ENCODE measurements around the gene CARNS1. TPM values are rescaled to one million over a fixed set of nuclear protein-coding genes. Genes with fewer than 3 reads are reported as not detected.

The CARNS1 gene
- total RNA-seq, 2 experiments from 2014 or later: 9.9 to 10.0 TPM

DNA sequence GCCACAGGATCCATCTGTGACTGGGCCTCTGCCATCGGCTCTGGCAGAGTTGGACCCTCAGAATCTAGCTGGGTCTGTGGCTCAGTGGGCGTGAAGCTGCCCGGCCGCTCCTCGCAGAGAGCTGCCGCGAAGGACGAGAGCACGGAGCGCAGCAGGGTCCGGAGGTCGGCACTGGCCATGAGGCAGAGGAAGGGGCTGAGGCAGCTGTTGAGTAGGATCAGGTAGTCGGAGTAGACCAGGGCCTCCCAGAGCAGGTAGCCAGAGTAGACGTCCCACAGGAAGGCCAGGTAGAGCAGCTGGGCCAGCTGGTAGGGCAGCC lies 36.1 kb downstream of the CARNS1 start:
- CTCF ChIA-PET: interaction anchor here (1.7 kb wide), 1 partner anchor 17 kb away, joined by 3 read pairs; no protein-coding TSS in a partner anchor
- ATAC-seq (ENCODE audit: poor library complexity): no peak

DNA sequence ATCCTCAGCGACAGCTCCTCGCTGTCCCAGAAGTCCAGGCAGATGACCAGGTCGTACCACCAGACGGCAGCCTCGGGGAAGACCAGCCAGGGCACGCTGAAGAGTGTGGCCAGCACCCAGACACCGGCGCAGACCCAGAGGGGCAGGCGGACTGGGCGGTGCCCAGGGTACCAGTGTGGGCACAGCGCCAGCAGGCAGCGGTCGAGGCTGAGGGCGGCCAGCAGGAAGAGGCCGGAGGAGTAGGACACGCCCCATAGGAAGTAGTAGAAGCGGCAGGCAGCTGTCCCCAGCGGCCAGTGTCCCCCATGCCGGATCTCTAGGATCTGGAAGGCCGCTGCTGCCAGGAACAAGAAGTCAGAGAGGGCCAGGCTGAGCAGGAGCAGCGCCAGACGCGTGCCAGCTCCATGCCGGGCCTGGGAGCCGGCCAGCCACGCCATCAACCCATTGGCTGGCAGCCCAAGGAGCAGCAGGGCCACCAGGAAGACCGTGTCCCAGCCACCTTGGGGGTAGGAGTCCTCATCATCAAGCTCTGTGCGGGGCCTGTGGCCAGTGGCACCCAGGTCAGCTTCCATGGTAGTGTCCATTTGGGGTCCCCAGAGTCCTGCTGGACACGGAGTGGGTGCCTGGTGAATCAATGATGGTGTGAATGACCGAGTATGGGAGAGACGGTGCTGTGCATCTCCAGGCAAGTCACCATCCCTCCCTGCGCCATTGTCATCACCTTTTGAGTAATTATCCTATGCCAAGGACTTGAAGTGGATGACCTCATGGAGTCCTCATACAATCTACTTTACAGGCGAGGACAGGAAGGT lies 36.9 kb downstream of the CARNS1 start, which contains the start of gene GPR152:
Gene GPR152 (minus strand): TSS at position 589 of the 812 bp plus-strand sequence. CDS start 5 bp downstream, at position 584.
- Histone ChIP-seq H3K4me3 (ENCODE audit: low read length) (no peak within 1 kb of the TSS), H3K27ac (ENCODE audit: low read depth in 1 of 2, low read length in 2 of 2) (no peak within 1 kb of the TSS), H3K4me1 (ENCODE audit: insufficient read depth, low read length) (peaks cover 48% of the 10 kb centered on the region), H3K27me3 (ENCODE audit: control insufficient read depth in 1 of 2, insufficient read depth in 2 of 2, low read length in 2 of 2) (no peaks in the 10 kb centered on the region), H3K9me3 (ENCODE audit: control insufficient read depth in 1 of 2, insufficient read depth in 1 of 2, low read length in 2 of 2) (no peaks in the 10 kb centered on the region), H3K36me3 (ENCODE audit: insufficient read depth, low read length) (no peaks in the 10 kb centered on the region)
- no peaks in the 10 kb centered on the region for H3K36me3 Mint-ChIP-seq (ENCODE audit: low read depth)
- H3K4me1 Mint-ChIP-seq (ENCODE audit: low read depth): peaks cover 24% of the 10 kb centered on the region
- TF ChIP-seq, protein P1, sequence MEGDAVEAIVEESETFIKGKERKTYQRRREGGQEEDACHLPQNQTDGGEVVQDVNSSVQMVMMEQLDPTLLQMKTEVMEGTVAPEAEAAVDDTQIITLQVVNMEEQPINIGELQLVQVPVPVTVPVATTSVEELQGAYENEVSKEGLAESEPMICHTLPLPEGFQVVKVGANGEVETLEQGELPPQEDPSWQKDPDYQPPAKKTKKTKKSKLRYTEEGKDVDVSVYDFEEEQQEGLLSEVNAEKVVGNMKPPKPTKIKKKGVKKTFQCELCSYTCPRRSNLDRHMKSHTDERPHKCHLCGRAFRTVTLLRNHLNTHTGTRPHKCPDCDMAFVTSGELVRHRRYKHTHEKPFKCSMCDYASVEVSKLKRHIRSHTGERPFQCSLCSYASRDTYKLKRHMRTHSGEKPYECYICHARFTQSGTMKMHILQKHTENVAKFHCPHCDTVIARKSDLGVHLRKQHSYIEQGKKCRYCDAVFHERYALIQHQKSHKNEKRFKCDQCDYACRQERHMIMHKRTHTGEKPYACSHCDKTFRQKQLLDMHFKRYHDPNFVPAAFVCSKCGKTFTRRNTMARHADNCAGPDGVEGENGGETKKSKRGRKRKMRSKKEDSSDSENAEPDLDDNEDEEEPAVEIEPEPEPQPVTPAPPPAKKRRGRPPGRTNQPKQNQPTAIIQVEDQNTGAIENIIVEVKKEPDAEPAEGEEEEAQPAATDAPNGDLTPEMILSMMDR (IDR thresholded peaks at IDR 0.05): no peak
- intact Hi-C loops (cut with DNase I, micrococcal nuclease): no loop called here
- DNase-seq: peak in 1 of 14 experiments; percentile 12
- no peak for ATAC-seq (ENCODE audit: poor library complexity)
- no peaks in the 10 kb centered on the region for H3K27me3 Mint-ChIP-seq
- H3K27ac Mint-ChIP-seq: no peak within 1 kb of the TSS
- no peaks in the 10 kb centered on the region for H3K9me3 Mint-ChIP-seq
- H3K4me3 Mint-ChIP-seq: no peak within 1 kb of the TSS
- ChIA-PET POLR2A (interaction anchor here (1.2 to 16.8 kb wide), 3 partner anchors 14 to 51 kb away, joined by 4 to 110 read pairs (median 6); partner anchors contain the start of genes PPP1CA and PTPRCAP), CTCF (no interaction called here)

More for the DNA sequence above, 36.1 kb downstream of the CARNS1 start:
- Histone ChIP-seq H3K4me3 (ENCODE audit: low read length) (no peak overlapping the region), H3K27me3 (ENCODE audit: control insufficient read depth in 1 of 2, insufficient read depth in 2 of 2, low read length in 2 of 2) (no peaks in the 10 kb centered on the region), H3K4me1 (ENCODE audit: insufficient read depth, low read length) (peaks cover 56% of the 10 kb centered on the region), H3K36me3 (ENCODE audit: insufficient read depth, low read length) (no peaks in the 10 kb centered on the region), H3K27ac (ENCODE audit: low read depth in 1 of 2, low read length in 2 of 2) (no peak overlapping the region), H3K9me3 (ENCODE audit: control insufficient read depth in 1 of 2, insufficient read depth in 1 of 2, low read length in 2 of 2) (no peaks in the 10 kb centered on the region)
- Mint-ChIP-seq H3K27me3 (no peaks in the 10 kb centered on the region), H3K4me1 (ENCODE audit: low read depth) (peaks cover 29% of the 10 kb centered on the region), H3K9me3 (no peaks in the 10 kb centered on the region), H3K27ac (no peak overlapping the region), H3K36me3 (ENCODE audit: low read depth) (no peaks in the 10 kb centered on the region), H3K4me3 (no peak overlapping the region)
- intact Hi-C loops (cut with DNase I, micrococcal nuclease): no loop called here
- TF ChIP-seq, protein P1 (IDR thresholded peaks at IDR 0.05): no peak
- POLR2A ChIA-PET: interaction anchor here (1.0 to 16.8 kb wide), 4 partner anchors 10 to 50 kb away, joined by 3 to 110 read pairs (median 5); partner anchors contain the start of genes PPP1CA and PTPRCAP
- no peak for DNase-seq

DNA sequence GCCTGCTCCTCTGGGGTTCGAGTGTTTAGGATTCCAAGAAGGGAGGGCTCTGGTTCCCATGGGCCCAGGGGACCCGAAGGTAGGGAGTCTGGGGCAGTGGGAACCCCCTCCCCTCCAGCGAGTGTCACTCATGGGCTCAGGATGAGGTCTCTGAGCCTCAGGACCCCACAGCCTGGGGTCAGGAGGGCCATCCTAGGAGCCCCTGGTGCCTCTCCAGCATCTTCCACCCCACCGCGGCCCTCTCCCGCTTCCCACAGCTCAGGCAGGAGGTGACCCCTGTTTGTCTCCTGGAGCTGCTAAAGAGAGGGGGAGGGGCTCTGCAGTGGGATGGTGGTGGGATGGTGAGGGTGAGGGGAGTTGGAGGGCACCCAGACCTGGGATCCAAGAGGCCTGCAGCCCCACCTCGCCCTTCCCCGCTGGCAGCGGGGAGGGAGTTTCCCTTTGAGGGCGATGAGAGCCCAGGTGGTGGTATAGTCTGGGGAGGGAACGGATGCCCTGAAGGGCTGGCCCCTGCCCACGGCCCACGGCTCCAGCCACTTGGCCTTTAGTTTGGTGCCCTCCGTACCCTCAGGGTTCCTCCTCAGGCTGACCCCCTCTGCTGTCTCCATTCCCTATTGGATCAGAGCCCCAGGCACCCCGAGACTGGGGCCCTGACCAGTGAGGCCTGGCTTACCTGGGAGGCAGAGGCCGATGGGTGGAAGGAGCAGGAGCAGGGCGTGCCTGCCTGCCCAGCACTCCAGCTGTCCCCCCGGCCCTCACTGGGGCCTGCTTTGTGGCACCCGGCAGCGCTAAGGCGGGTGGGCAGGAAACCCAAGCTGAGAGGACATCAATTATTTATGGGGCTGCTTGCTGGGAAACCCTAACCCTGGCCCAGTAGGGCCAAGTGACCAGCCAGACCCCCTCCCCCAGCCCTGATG lies 38.6 kb downstream of the CARNS1 start:
- ChIA-PET CTCF (no interaction called here), POLR2A (interaction anchor here (0.9 to 16.8 kb wide), 2 partner anchors 15 to 43 kb away, joined by 4 to 110 read pairs; partner anchors contain the start of gene PTPRCAP)
- Histone ChIP-seq H3K36me3 (ENCODE audit: insufficient read depth, low read length) (no peaks in the 10 kb centered on the region), H3K27me3 (ENCODE audit: control insufficient read depth in 1 of 2, insufficient read depth in 2 of 2, low read length in 2 of 2) (no peaks in the 10 kb centered on the region), H3K4me3 (ENCODE audit: low read length) (no peak overlapping the region), H3K4me1 (ENCODE audit: insufficient read depth, low read length) (peaks cover 33% of the 10 kb centered on the region), H3K9me3 (ENCODE audit: control insufficient read depth in 1 of 2, insufficient read depth in 1 of 2, low read length in 2 of 2) (no peaks in the 10 kb centered on the region), H3K27ac (ENCODE audit: low read depth in 1 of 2, low read length in 2 of 2) (no peak overlapping the region)
- Mint-ChIP-seq H3K36me3 (ENCODE audit: low read depth) (no peaks in the 10 kb centered on the region), H3K4me3 (no peak overlapping the region), H3K9me3 (no peaks in the 10 kb centered on the region), H3K4me1 (ENCODE audit: low read depth) (peaks cover 12% of the 10 kb centered on the region), H3K27me3 (no peaks in the 10 kb centered on the region), H3K27ac (no peak overlapping the region)
- DNase-seq (no peak), ATAC-seq (ENCODE audit: poor library complexity) (no peak)
- intact Hi-C loops (cut with DNase I, micrococcal nuclease): no loop called here
- TF ChIP-seq, protein P1 (IDR thresholded peaks at IDR 0.05): no peak
